Measurements from ENCODE around the gene TNS3.
"Not testable (repeated sequence)": the region's sequence is repeated elsewhere in the genome, so short reads cannot be mapped to it uniquely, and the experiment has no call there.

TNS3 gene

GRCh38 chr7:47444376-47445098 is 137.4 kb downstream of the TNS3 start:
- peak; percentile 32 for DNase-seq

GRCh38 chr7:47443049-47443448 is 138.9 kb downstream of the TNS3 start:
- DNase-seq: no peak

GRCh38 chr7:47442605-47442865 is 139.4 kb downstream of the TNS3 start:
- DNase-seq: no peak

- peak; percentile 50 for DNase-seq
These were observed 139.9 kb downstream of the TNS3 start for GRCh38 chr7:47441796-47442604.

GRCh38 chr7:47441048-47441447 is 140.9 kb downstream of the TNS3 start:
- not testable (repeated sequence) for DNase-seq

GRCh38 chr7:47440320-47440719 is 141.6 kb downstream of the TNS3 start:
- DNase-seq: no peak

- DNase-seq: no peak
These were observed 142.7 kb downstream of the TNS3 start for GRCh38 chr7:47439181-47439667.

- no peak for DNase-seq
These were observed 143.4 kb downstream of the TNS3 start for GRCh38 chr7:47438411-47439029.

GRCh38 chr7:47435889-47436312 is 146.0 kb downstream of the TNS3 start:
- DNase-seq: peak; percentile 73

- DNase-seq: no peak
These were observed 148.4 kb downstream of the TNS3 start for GRCh38 chr7:47433564-47433895.

- DNase-seq: no peak
These were observed 149.0 kb downstream of the TNS3 start for GRCh38 chr7:47432671-47433563.

GRCh38 chr7:47430422-47430821 is 151.5 kb downstream of the TNS3 start:
- DNase-seq: no peak

- DNase-seq: peak; percentile 90
These were observed 153.0 kb downstream of the TNS3 start for GRCh38 chr7:47428768-47429472.

- DNase-seq: peak; percentile 99
These were observed 153.7 kb downstream of the TNS3 start for GRCh38 chr7:47428052-47428767.

GRCh38 chr7:47427051-47427643 is 154.8 kb downstream of the TNS3 start:
- no peak for DNase-seq

GRCh38 chr7:47424523-47424922 is 157.4 kb downstream of the TNS3 start:
- no peak for DNase-seq

- peak; percentile 73 for DNase-seq
These were observed 158.7 kb downstream of the TNS3 start for GRCh38 chr7:47423196-47423595.

GRCh38 chr7:47422611-47423010 is 159.3 kb downstream of the TNS3 start:
- DNase-seq: peak; percentile 34

GRCh38 chr7:47421456-47421855 is 160.5 kb downstream of the TNS3 start:
- no peak for DNase-seq

GRCh38 chr7:47420122-47420780 is 161.7 kb downstream of the TNS3 start:
- DNase-seq: peak; percentile 92

GRCh38 chr7:47419471-47419870 is 162.4 kb downstream of the TNS3 start:
- DNase-seq: no peak

All from NCI-H69 (cell line).